HG03439 (cell line): Measurements from ENCODE around the gene MFNG.

Experiments used
- ATAC-seq: cut with Tn5 transposase; IDR thresholded peaks from one replicate; pipeline ENCODE4 v1.9.1; 2021; ENCODE audit warnings: mild to moderate bottlenecking, moderate library complexity; ENCODE audit not compliant: unreplicated experiment

MFNG gene

GRCh38 chr22:37454857-37455686 lies 31.1 kb downstream of the MFNG start:
- no peak for ATAC-seq

DNA sequence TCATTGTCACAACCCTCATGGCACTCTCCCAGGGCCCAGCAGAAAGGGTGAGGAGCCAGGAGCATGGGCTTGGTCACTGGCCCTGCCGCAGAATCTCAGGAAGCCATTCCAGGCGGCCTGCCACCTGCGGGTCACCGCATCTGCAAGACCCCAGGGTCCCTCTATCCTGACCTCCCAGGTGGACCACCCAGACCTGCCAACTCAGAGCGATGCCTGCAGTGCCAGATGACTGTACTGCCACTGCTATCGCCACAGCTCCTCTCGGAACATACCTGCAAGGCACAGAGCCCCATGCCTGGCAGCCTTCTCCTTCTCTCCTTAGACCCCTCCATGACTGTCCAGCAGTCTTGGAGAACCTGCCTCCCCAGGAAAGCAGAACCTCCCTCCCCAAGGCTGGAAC lies 32.5 kb downstream of the MFNG start:
- no peak for ATAC-seq

DNA sequence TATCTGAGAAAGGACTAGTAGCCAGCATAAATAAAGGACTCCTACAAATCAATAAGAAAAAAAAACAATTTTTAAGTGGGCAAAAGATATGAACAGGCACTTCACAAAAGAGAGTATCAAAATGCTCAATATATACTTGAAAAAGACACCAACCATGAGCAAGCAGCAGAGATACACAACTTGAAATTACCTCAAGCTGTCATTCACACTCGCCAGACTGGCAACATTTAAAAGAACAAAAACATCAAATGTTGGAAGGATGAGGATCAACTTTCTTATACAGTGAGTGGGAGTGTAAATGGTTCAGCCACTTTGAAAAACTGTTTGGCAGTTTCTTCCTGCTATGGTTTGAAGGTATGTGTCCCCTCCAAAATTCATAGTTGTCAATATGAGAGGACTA lies 35.0 kb downstream of the MFNG start:
- no peak for ATAC-seq

DNA sequence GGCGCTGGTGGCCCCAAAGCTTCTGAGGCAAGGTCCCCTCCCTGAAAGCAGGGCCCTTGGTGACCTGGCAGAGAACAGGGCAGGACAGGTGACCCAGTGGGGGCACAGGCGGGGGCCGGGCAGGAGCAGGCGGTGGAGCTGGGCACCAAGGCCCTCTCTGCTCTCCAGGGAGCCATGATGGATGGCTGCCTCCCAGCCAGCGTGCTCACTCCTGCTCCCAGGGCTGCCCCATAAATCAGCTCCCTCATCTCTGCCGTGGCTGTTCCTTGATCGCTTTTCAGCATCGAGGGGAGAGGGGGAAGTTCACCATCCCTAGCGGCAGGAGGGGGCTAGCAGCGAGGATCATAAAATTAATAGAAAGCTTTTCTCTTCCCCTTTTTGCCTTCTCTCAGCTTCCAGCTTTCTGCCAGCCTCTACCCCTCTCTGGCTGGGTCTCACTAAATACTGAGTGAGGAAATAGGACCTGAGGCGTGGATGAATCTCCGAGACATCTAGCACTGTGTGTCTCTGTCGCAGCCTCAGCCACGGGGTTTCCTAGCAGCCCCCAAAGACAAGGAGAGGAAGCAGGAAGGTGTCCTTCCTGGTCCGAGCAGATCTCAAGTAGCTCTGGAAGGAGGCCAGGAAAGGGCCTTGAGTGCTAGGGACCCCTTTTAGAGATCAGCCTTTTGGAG lies 36.7 kb downstream of the MFNG start:
- ATAC-seq: no peak

- ATAC-seq: no peak
These were observed 37.6 kb downstream of the MFNG start for GRCh38 chr22:37448516-37449127.

GRCh38 chr22:37445501-37445900 lies 40.7 kb downstream of the MFNG start:
- ATAC-seq: no peak

DNA sequence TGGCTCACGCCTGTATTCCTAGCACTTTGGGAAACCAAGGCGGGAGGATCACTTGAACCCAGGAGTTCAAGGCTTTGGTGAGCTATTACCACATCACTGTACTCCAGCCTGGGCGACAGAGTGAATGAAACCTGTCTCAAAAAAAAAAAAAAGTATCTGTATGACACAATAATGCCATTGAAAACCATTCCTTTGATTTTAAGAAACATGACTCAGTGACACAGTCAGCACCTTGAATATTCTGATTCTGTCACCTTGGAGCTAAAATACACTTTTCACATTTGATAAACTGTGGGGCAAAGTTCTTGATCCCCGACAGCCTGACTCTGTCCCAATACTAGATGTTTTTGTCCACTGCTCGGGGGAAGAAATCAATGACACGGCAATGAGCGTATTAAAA lies 42.2 kb downstream of the MFNG start:
- ATAC-seq: no peak

- no peak for ATAC-seq
These were observed 43.1 kb downstream of the MFNG start for GRCh38 chr22:37443086-37443485.

- no peak for ATAC-seq
These were observed 43.6 kb downstream of the MFNG start for GRCh38 chr22:37442537-37442936.

DNA sequence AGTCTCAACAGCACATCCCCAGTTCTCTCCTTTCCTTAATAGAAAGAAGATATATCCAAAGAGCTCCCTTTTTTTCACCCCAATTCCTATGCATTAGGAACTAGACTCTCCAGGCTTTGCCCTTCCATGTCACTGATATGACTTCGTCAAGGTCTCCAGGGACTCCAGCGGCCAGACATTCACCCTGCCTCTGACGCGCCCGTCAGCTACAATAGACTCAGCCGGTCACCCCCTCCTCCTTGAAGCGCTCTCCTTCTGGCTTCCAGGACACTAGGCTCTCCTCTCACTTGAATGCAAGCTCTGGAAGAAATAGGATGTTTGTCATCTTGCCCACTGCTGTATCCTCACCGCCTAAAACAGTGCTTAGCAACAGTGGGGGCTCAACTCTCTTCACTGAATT lies 44.0 kb downstream of the MFNG start:
- no peak for ATAC-seq

GRCh38 chr22:37440875-37441274 lies 45.3 kb downstream of the MFNG start:
- no peak for ATAC-seq

GRCh38 chr22:37439347-37439746 lies 46.8 kb downstream of the MFNG start:
- no peak for ATAC-seq

DNA sequence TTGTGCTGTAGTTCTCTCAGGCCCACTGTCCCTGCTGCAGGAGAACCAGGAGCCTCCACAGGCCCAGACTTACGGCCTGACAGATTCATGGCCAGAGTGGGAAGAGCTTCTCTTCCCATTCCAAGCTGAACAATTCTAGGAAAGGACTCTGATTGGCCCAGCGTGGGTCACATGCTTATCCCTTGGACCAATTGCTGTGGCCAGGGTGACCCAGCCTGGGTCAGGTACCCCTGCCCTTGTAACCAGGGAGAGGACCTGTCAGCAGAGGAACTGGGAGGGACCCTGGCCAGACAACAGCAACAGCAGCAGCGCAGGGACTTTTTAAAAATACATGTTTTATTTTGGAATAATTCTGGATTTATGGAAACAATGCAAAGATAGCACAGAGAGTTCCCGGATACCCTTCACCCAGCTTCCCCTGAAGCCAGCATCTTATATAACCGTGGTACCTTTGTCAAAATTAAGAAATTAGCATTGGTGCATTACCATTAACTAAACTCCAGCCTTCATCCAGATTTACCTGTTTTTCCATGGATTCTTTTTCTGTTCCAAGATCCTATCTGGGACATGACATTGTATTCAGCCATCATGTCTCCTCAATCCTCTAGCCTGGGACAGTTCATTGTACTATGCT lies 50.1 kb downstream of the MFNG start:
- ATAC-seq: no peak

DNA sequence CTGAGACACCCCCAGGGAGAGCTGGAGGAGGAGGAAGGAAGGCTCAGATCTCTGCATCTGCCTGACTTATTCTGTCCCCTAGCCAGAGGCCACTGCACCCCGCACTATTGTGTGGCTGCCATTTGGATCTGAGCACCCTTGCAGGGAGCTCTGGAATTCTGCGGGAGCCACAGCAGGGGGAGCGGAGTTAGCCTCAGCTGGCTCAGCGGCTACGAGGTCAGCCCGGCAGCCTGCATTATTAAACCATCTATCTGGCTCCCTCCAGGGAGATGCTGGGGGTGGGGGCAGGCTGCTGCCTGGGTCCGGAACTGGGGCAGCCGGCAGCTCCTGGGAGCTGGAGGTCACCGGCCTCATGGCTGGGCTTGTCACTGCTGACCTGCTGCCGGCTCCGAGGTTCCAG lies 52.4 kb downstream of the MFNG start:
- ATAC-seq: no peak

DNA sequence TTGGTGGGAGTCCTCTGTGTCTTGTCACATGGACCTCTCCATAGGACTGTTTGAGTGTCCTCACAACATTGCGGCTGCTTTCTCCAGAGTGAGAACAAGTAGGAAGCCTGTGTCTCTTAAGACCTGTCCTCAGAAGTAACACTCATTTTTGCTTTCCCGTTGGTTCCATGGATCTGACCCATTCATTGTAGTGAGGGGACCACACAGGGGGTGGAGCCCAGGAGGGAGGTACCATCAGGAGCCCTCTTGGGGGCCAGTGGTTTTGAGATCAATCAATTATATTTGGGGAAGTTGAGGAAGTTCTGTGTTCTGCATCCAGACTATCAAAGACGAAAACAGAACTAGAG lies 53.5 kb downstream of the MFNG start:
- ATAC-seq: no peak

DNA sequence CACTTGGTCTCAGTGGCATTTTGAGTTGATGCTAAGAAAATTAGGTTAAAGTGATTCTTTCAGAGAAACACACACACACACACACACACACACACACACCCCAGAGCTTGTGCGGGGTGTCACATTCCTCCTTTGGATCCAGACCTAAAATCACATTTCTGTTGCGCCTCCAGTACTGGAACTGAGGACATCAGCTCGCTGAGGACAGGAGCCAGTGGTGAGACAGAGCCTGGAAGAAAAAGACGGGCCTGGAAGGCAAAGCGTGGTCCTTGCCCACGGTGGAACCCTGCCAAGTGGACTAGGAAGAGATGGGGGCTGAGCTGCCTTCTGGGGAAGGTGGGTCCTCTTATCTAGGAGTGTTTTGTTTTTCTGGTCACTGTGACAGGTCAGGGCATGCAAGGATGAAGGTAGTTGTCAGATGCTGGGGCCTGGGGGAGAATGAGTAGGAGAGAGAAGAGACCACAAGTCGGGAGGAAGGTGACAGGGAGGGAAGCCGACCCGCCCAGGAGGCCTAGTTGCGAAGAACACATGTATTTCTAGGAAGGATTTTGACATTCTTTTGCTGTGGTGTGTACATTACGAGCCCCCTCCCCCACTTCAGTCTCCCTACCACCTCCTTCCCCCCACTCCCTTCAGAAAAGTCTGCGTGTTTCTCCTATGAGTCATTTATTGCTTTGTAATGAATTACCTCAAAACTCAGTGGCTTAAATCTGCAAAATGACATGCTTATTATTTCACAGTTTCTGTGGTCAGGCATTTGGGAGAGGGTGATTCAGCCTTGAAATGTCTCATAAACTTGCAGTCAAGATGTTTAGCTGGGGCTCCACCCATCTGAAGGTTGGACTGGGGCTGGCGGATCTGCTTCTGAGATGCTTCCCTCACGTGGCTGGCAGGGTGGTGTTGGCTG lies 54.1 kb downstream of the MFNG start:
- no peak for ATAC-seq

GRCh38 chr22:37431366-37431765 lies 54.8 kb downstream of the MFNG start:
- ATAC-seq: no peak

DNA sequence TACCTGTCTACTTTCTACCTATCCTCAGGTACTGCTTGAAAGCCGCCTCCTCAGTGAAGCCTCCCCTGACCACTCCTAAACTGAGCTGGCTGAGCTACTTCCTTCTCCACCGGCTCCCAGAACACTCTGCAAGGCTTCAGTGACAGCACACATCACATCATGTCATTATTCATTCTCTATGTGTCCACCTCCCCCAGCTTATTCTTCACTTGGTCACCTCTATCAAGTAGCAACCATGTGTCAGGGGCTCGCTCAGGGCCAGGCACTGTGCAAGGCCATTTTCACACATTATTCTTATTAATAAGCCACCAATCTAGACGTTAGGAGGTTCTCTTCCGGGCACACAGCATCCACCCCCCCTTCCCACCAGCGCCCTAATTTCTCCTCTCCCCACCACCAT lies 55.2 kb downstream of the MFNG start:
- no peak for ATAC-seq

GRCh38 chr22:37428649-37429586 lies 57.3 kb downstream of the MFNG start:
- ATAC-seq: no peak
